Naive thymus-derived CD4-positive, alpha-beta T cell (primary cell): Measurements from ENCODE around the gene NMRK2. TPM values are rescaled to one million over a fixed set of nuclear protein-coding genes. Genes with fewer than 3 reads are reported as not detected.
"Not testable (repeated sequence)": the region's sequence is repeated elsewhere in the genome, so short reads cannot be mapped to it uniquely, and the experiment has no call there.

Experiments
- ATAC-seq: fragments of 150-1000 bp; cut with Tn5 transposase; 2 replicates; pipeline ENCODE4 v1.10.0; 2021; ENCODE audit warnings: mild to moderate bottlenecking, moderate library complexity
- CTCF ChIA-PET: fragments of 350-600 bp; sonication (Branson Sonifier 250); formaldehyde crosslinking; loops from one replicate; lab custom pipeline; 2021; ENCODE audit warnings: antibody characterized with exemption; lab: Charles Lee
- POLR2A ChIA-PET: fragments of 350-600 bp; sonication (Branson Sonifier 250); formaldehyde crosslinking; loops from one replicate; lab custom pipeline; 2021; ENCODE audit warnings: antibody characterized with exemption, inconsistent platforms; lab: Charles Lee
- DNase-seq, 9 donors: peaks; one replicate each; pipeline versions ENCODE4 v3.0.0 to v3.0.0-alpha.2; 2020 to 2022; ENCODE audit warnings: mixed read lengths in 1 of 9
- H3K27ac ChIP-seq: one replicate; pipeline ENCODE4 v1.7.0; 2013; ENCODE audit warnings: mild to moderate bottlenecking, low read depth, low read length, moderate library complexity
- H3K27me3 ChIP-seq, 2 donors: one replicate each; pipeline ENCODE4 v1.7.0; 2013; ENCODE audit warnings: low read length in 2 of 2, mild to moderate bottlenecking in 2 of 2, moderate library complexity in 2 of 2; ENCODE audit not compliant: control insufficient read depth in 2 of 2, insufficient read depth in 2 of 2
- H3K36me3 ChIP-seq, 3 experiments: 1 replicate in 2 of 3; 2 replicates in 1 of 3; pipeline ENCODE4 v1.7.0; 2013; ENCODE audit warnings: low read length in 3 of 3, mild to moderate bottlenecking in 3 of 3, moderate library complexity in 1 of 3; ENCODE audit not compliant: insufficient read depth in 3 of 3, control insufficient read depth in 2 of 3
- H3K4me1 ChIP-seq, 2 donors: one replicate each; pipeline ENCODE4 v1.7.0; 2013; ENCODE audit warnings: low read length in 2 of 2, mild to moderate bottlenecking in 2 of 2, moderate library complexity in 1 of 2; ENCODE audit not compliant: control insufficient read depth in 2 of 2, insufficient read depth in 2 of 2
- H3K4me3 ChIP-seq: 2 replicates; pipeline ENCODE4 v1.7.0; 2013; ENCODE audit warnings: mild to moderate bottlenecking, low read length
- H3K9me3 ChIP-seq, 3 experiments: 1 replicate in 2 of 3; 2 replicates in 1 of 3; pipeline ENCODE4 v1.7.0; 2013; ENCODE audit warnings: low read length in 3 of 3; ENCODE audit not compliant: control insufficient read depth in 2 of 3
- H3K27ac Mint-ChIP-seq, 9 donors: one replicate each; pipeline ENCODE4 v1.8.0; 2020 to 2022; ENCODE audit warnings: mixed read lengths in 9 of 9, mild to moderate bottlenecking in 8 of 9, moderate library complexity in 5 of 9, inconsistent platforms in 2 of 9
- H3K27me3 Mint-ChIP-seq, 5 donors: one replicate each; pipeline ENCODE4 v1.8.0; 2021 to 2022; ENCODE audit warnings: mixed read lengths in 5 of 5, mild to moderate bottlenecking in 1 of 5
- H3K36me3 Mint-ChIP-seq, 5 donors: one replicate each; pipeline ENCODE4 v1.8.0; 2020 to 2022; ENCODE audit warnings: mixed read lengths in 5 of 5, mild to moderate bottlenecking in 3 of 5, inconsistent platforms in 1 of 5
- H3K4me1 Mint-ChIP-seq, 7 donors: one replicate each; pipeline ENCODE4 v1.8.0; 2020 to 2022; ENCODE audit warnings: mixed read lengths in 7 of 7, mild to moderate bottlenecking in 3 of 7, inconsistent platforms in 1 of 7
- H3K4me3 Mint-ChIP-seq, 10 donors: one replicate each; pipeline ENCODE4 v1.8.0; 2020 to 2022; ENCODE audit warnings: mild to moderate bottlenecking in 10 of 10, mixed read lengths in 10 of 10, moderate library complexity in 6 of 10, inconsistent platforms in 2 of 10
- H3K9me3 Mint-ChIP-seq, 11 donors: one replicate each; pipeline ENCODE4 v1.8.0; 2020 to 2022; ENCODE audit warnings: mixed read lengths in 11 of 11, mild to moderate bottlenecking in 4 of 11, inconsistent platforms in 1 of 11, moderate library complexity in 1 of 11
- intact Hi-C, 2 donors: fragments of 100-400 bp; cut with micrococcal nuclease; formaldehyde crosslinking; loops; one replicate each; pipeline ENCODE4 v1.15.1; 2023
- polyA plus RNA-seq, 2 donors: library from polyadenylated mRNA; unstranded; fragments of 300-500 nt; fragmentation: Illumina TruSeq; gene quantifications; one replicate each; pipeline ENCODE4 v1.2.3, GENCODE V29; 2021
- total RNA-seq, 6 experiments: library from RNA in 5 of 6; stranded (reverse) in 5 of 6; gene quantifications; 1 replicate in 5 of 6; 2 replicates in 1 of 6; pipeline ENCODE4 v1.2.3 and lab custom pipeline; 2021 to 2026

The NMRK2 gene
- total and polyA plus RNA-seq, 7 experiments from 2014 or later: not detected

GRCh38 chr19:3955276-3955675 lies 22.4 kb downstream of the NMRK2 start:
- CTCF ChIA-PET: not testable (repeated sequence)

GRCh38 chr19:3955688-3956087 lies 22.8 kb downstream of the NMRK2 start:
- intact Hi-C loops: no loop called here

More at GRCh38 chr19:3955276-3955675, 22.4 kb downstream of the NMRK2 start:
- DNase-seq, ATAC-seq, POLR2A ChIA-PET, H3K4me3 ChIP-seq, H3K9me3 ChIP-seq, H3K4me1 Mint-ChIP-seq, H3K27ac ChIP-seq, H3K36me3 Mint-ChIP-seq, H3K27me3 Mint-ChIP-seq, H3K4me1 ChIP-seq, H3K27ac Mint-ChIP-seq, H3K4me3 Mint-ChIP-seq, H3K9me3 Mint-ChIP-seq, H3K27me3 ChIP-seq, intact Hi-C loops: not testable (repeated sequence)
- H3K36me3 ChIP-seq: peaks cover 0 to 34% (median 0%) of the 10 kb centered on the region in 3 experiments

GRCh38 chr19:3958836-3959765 lies 26.2 kb downstream of the NMRK2 start:
- Histone ChIP-seq H3K27me3 (no peaks in the 10 kb centered on the region), H3K4me3 (no peak overlapping the region), H3K9me3 (no peaks in the 10 kb centered on the region), H3K36me3 (peaks cover 0 to 69% (median 4%) of the 10 kb centered on the region in 3 experiments), H3K27ac (no peak overlapping the region), H3K4me1 (no peaks in the 10 kb centered on the region)
- intact Hi-C loops: no loop called here
- no peak for DNase-seq
- no peaks in the 10 kb centered on the region for H3K9me3 Mint-ChIP-seq
- H3K4me3 Mint-ChIP-seq: no peak overlapping the region
- no peak overlapping the region for H3K27ac Mint-ChIP-seq
- ChIA-PET CTCF (no interaction called here), POLR2A (no interaction called here)
- H3K36me3 Mint-ChIP-seq: peaks cover 0 to 17% (median 0%) of the 10 kb centered on the region in 5 donors
- ATAC-seq: no peak
- no peaks in the 10 kb centered on the region for H3K27me3 Mint-ChIP-seq
- no peaks in the 10 kb centered on the region for H3K4me1 Mint-ChIP-seq

More at GRCh38 chr19:3955688-3956087, 22.8 kb downstream of the NMRK2 start:
- no peaks in the 10 kb centered on the region for H3K27me3 ChIP-seq
- H3K9me3 ChIP-seq: no peaks in the 10 kb centered on the region
- ChIA-PET CTCF (no interaction called here), POLR2A (no interaction called here)
- no peaks in the 10 kb centered on the region for H3K4me1 ChIP-seq
- peaks cover 0 to 8% (median 6%) of the 10 kb centered on the region in 7 donors for H3K4me1 Mint-ChIP-seq
- peaks cover 0 to 38% (median 0%) of the 10 kb centered on the region in 3 experiments for H3K36me3 ChIP-seq
- peaks cover 0 to 5% (median 0%) of the 10 kb centered on the region in 5 donors for H3K36me3 Mint-ChIP-seq
- DNase-seq (no peak), ATAC-seq (no peak)
- H3K27ac ChIP-seq: no peak overlapping the region
- no peaks in the 10 kb centered on the region for H3K9me3 Mint-ChIP-seq
- H3K27ac Mint-ChIP-seq: no peak overlapping the region
- H3K4me3 Mint-ChIP-seq: no peak overlapping the region
- no peak overlapping the region for H3K4me3 ChIP-seq
- H3K27me3 Mint-ChIP-seq: peaks cover 0 to 3% (median 0%) of the 10 kb centered on the region in 5 donors

- Mint-ChIP-seq H3K27me3 (no peaks in the 10 kb centered on the region), H3K4me3 (no peak overlapping the region), H3K27ac (no peak overlapping the region), H3K9me3 (no peaks in the 10 kb centered on the region), H3K4me1 (no peaks in the 10 kb centered on the region), H3K36me3 (peaks cover 0 to 17% (median 0%) of the 10 kb centered on the region in 5 donors)
- Histone ChIP-seq H3K36me3 (peaks cover 0 to 75% (median 4%) of the 10 kb centered on the region in 3 experiments), H3K27ac (no peak overlapping the region), H3K4me1 (no peaks in the 10 kb centered on the region), H3K4me3 (no peak overlapping the region), H3K9me3 (no peaks in the 10 kb centered on the region), H3K27me3 (no peaks in the 10 kb centered on the region)
- DNase-seq (no peak), ATAC-seq (no peak)
- intact Hi-C loops: no loop called here
- CTCF ChIA-PET: no interaction called here
- POLR2A ChIA-PET: no interaction called here
These were observed 26.9 kb downstream of the NMRK2 start for GRCh38 chr19:3959766-3960131.

- CTCF ChIA-PET: interaction anchor here (0.7 kb wide), 1 partner anchor 562 kb away, joined by 3 read pairs; no protein-coding TSS in a partner anchor
- no peak overlapping the region for H3K4me3 Mint-ChIP-seq
- H3K36me3 Mint-ChIP-seq: peaks cover 0 to 17% (median 0%) of the 10 kb centered on the region in 5 donors
- no peaks in the 10 kb centered on the region for H3K27me3 Mint-ChIP-seq
- H3K9me3 Mint-ChIP-seq: no peaks in the 10 kb centered on the region
- ATAC-seq (no peak), DNase-seq (no peak)
- no peaks in the 10 kb centered on the region for H3K9me3 ChIP-seq
- intact Hi-C loops: no loop called here
- no peak overlapping the region for H3K4me3 ChIP-seq
- POLR2A ChIA-PET: interaction anchor here (0.7 kb wide), 1 partner anchor 244 kb away, joined by 8 read pairs; no protein-coding TSS in a partner anchor
- H3K36me3 ChIP-seq: peaks cover 0 to 86% (median 4%) of the 10 kb centered on the region in 3 experiments
- H3K27ac Mint-ChIP-seq: no peak overlapping the region
- H3K4me1 ChIP-seq: no peaks in the 10 kb centered on the region
- peaks cover 0 to 2% (median 0%) of the 10 kb centered on the region in 7 donors for H3K4me1 Mint-ChIP-seq
- no peaks in the 10 kb centered on the region for H3K27me3 ChIP-seq
- no peak overlapping the region for H3K27ac ChIP-seq
These were observed 28.1 kb downstream of the NMRK2 start for GRCh38 chr19:3961007-3961406.

GRCh38 chr19:3963458-3964255 lies 30.8 kb downstream of the NMRK2 start:
- Histone ChIP-seq H3K27ac (no peak overlapping the region), H3K4me1 (no peaks in the 10 kb centered on the region), H3K9me3 (no peaks in the 10 kb centered on the region), H3K36me3 (peaks cover 0 to 87% (median 4%) of the 10 kb centered on the region in 3 experiments), H3K27me3 (no peaks in the 10 kb centered on the region), H3K4me3 (no peak overlapping the region)
- no peak for ATAC-seq
- H3K4me3 Mint-ChIP-seq: no peak overlapping the region
- ChIA-PET CTCF (no interaction called here), POLR2A (interaction anchor here (0.6 to 1.2 kb wide), 2 partner anchors 12 to 625 kb away, joined by 3 read pairs; no protein-coding TSS in a partner anchor)
- DNase-seq: no peak
- peaks cover 0 to 12% (median 8%) of the 10 kb centered on the region in 7 donors for H3K4me1 Mint-ChIP-seq
- no peak overlapping the region for H3K27ac Mint-ChIP-seq
- peaks cover 0 to 16% (median 2%) of the 10 kb centered on the region in 5 donors for H3K36me3 Mint-ChIP-seq
- H3K9me3 Mint-ChIP-seq: no peaks in the 10 kb centered on the region
- no peaks in the 10 kb centered on the region for H3K27me3 Mint-ChIP-seq
- intact Hi-C loops: no loop called here
